Nephron progenitor cell (in vitro differentiated cells): ENCODE results near the gene LDHB.

Source experiments
- DNase-seq: peaks from one replicate; pipeline ENCODE4 v3.0.0; 2021
- H3K27ac Mint-ChIP-seq: 2 replicates; pipeline ENCODE4 v1.8.0; 2021; ENCODE audit warnings: mild to moderate bottlenecking, moderate library complexity, mixed read lengths
- H3K27me3 Mint-ChIP-seq: 2 replicates; pipeline ENCODE4 v1.8.0; 2021; ENCODE audit warnings: mild to moderate bottlenecking, low read depth, mixed read lengths; ENCODE audit not compliant: poor library complexity
- H3K36me3 Mint-ChIP-seq: 2 replicates; pipeline ENCODE4 v1.8.0; 2021; ENCODE audit warnings: low read depth, mixed read lengths
- H3K4me1 Mint-ChIP-seq: 2 replicates; pipeline ENCODE4 v1.8.0; 2021; ENCODE audit warnings: mixed read lengths
- H3K4me3 Mint-ChIP-seq: 2 replicates; pipeline ENCODE4 v1.8.0; 2021; ENCODE audit warnings: mild to moderate bottlenecking, moderate library complexity, mixed read lengths
- H3K9me3 Mint-ChIP-seq: 2 replicates; pipeline ENCODE4 v1.8.0; 2021; ENCODE audit warnings: mild to moderate bottlenecking, moderate library complexity, mixed read lengths
- CTCF ChIP-seq: fragments of 200-600 bp; sonication (generic); IDR thresholded peaks from 2 replicates; pipeline ENCODE4 v1.5.0; 2021; ENCODE audit warnings: antibody characterized with exemption

LDHB gene

GRCh38 chr12:21634245-21634644 lies 23.4 kb downstream of the LDHB start:
- Mint-ChIP-seq H3K9me3 (no peaks in the 10 kb centered on the region), H3K36me3 (peaks cover 61% of the 10 kb centered on the region), H3K4me1 (no peaks in the 10 kb centered on the region), H3K27me3 (no peaks in the 10 kb centered on the region), H3K27ac (peak overlapping the region; percentile 71), H3K4me3 (no peak overlapping the region)
- DNase-seq = no peak
- TF ChIP-seq CTCF = no peak

DNA sequence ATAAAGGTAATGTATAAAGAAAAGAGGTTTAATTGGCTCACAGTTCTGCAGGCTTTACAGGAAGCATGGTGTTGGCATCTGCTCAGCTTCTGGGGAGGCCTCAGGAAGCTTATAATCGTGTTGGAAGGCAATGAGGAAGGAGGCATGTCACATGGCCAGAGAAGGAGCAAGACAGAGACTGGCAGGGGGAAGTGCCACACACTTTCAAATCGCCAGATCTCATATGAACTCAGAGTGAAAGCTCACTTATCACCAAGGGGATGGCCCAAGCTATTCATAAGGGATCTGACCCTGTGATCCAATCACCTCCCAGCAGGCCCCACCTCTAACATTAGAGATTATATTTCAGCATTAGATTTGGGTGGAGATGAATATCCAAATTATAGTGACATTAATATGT lies 26.3 kb downstream of the LDHB start:
- peaks cover 46% of the 10 kb centered on the region for H3K36me3 Mint-ChIP-seq
- H3K27ac Mint-ChIP-seq = no peak overlapping the region
- no peaks in the 10 kb centered on the region for H3K4me1 Mint-ChIP-seq
- TF ChIP-seq CTCF = no peak
- H3K27me3 Mint-ChIP-seq = no peaks in the 10 kb centered on the region
- H3K9me3 Mint-ChIP-seq = peaks cover 4% of the 10 kb centered on the region
- no peak for DNase-seq
- H3K4me3 Mint-ChIP-seq = no peak overlapping the region

DNA sequence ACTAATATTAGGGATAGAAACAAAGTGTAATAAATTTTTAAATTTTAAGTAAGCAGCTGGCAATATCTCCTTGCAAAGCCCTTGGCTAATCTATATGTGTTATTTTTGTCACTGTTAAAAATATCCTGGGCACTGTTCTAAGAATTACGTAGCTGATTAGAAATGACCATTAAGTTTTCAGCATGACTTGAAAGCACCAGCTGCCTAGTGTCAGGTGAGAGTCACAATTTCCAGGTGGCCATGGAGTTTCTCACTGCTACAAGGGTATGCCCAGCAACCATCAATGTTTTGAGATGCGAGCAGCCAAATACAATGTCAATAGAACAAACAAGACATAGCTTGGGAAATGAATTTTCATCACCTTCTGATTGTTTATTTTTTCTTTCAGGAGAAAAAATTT lies 29.7 kb downstream of the LDHB start:
- H3K9me3 Mint-ChIP-seq = peaks cover 4% of the 10 kb centered on the region
- no peak for DNase-seq
- no peak overlapping the region for H3K4me3 Mint-ChIP-seq
- no peak for TF ChIP-seq CTCF
- no peaks in the 10 kb centered on the region for H3K27me3 Mint-ChIP-seq
- H3K36me3 Mint-ChIP-seq = peaks cover 17% of the 10 kb centered on the region
- H3K27ac Mint-ChIP-seq = no peak overlapping the region
- H3K4me1 Mint-ChIP-seq = no peaks in the 10 kb centered on the region

DNA sequence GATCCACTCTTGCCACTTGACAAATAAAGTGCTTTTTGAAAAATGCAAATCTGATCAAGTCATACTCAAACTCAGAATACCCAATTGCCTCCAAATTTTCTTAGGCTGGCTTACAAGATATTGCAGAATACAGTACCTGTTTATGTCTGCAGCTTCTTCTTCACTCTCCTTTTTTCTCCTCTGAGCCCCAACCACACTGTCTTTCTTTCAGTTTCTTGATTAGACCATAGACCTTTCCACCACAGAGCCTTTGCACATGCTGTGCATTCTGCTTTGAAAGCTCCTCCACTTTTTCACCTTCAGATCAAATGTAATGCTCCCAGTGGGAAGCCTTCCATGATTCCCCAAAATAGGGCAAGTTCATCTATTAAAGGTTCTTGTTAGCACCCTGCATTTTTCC lies 39.1 kb downstream of the LDHB start:
- no peaks in the 10 kb centered on the region for H3K36me3 Mint-ChIP-seq
- TF ChIP-seq CTCF = no peak
- H3K27ac Mint-ChIP-seq = no peak overlapping the region
- no peaks in the 10 kb centered on the region for H3K27me3 Mint-ChIP-seq
- no peak for DNase-seq
- no peak overlapping the region for H3K4me3 Mint-ChIP-seq
- no peaks in the 10 kb centered on the region for H3K4me1 Mint-ChIP-seq
- H3K9me3 Mint-ChIP-seq = peaks cover 4% of the 10 kb centered on the region

GRCh38 chr12:21617030-21617429 lies 40.6 kb downstream of the LDHB start:
- Mint-ChIP-seq H3K4me3 (no peak overlapping the region), H3K27me3 (no peaks in the 10 kb centered on the region), H3K27ac (no peak overlapping the region), H3K4me1 (no peaks in the 10 kb centered on the region), H3K9me3 (peaks cover 4% of the 10 kb centered on the region), H3K36me3 (no peaks in the 10 kb centered on the region)
- no peak for DNase-seq
- no peak for TF ChIP-seq CTCF

- no peaks in the 10 kb centered on the region for H3K27me3 Mint-ChIP-seq
- DNase-seq = no peak
- H3K36me3 Mint-ChIP-seq = no peaks in the 10 kb centered on the region
- peak overlapping the region; percentile 1 for H3K27ac Mint-ChIP-seq
- peaks cover 4% of the 10 kb centered on the region for H3K9me3 Mint-ChIP-seq
- H3K4me1 Mint-ChIP-seq = no peaks in the 10 kb centered on the region
- no peak for TF ChIP-seq CTCF
- H3K4me3 Mint-ChIP-seq = no peak overlapping the region
These were observed 42.2 kb downstream of the LDHB start for GRCh38 chr12:21615431-21615830.
